HepG2 (cell line): ENCODE data around the gene ADAM15. TPM values are rescaled to one million over a fixed set of nuclear protein-coding genes. Genes with fewer than 3 reads are reported as not detected.

Experiments
- AKAP8 ChIP-seq: sonication (generic); formaldehyde crosslinking; IDR thresholded peaks from 2 replicates; pipeline ENCODE4 v1.5.1; 2020; ENCODE audit warnings: mild to moderate bottlenecking, missing genetic modification reagents
- HINFP ChIP-seq: sonication (generic); formaldehyde crosslinking; IDR thresholded peaks from 2 replicates; pipeline ENCODE4 v1.4.0; 2020; ENCODE audit warnings: low read depth, mild to moderate bottlenecking, missing genetic modification reagents
- HNF1B ChIP-seq: sonication (generic); formaldehyde crosslinking; IDR thresholded peaks from 2 replicates; pipeline ENCODE4 v1.5.1; 2020; ENCODE audit warnings: mild to moderate bottlenecking, moderate library complexity, missing genetic modification reagents
- KDM1A ChIP-seq: IDR thresholded peaks from 2 replicates; pipeline ENCODE4 v1.6.1; 2016; ENCODE audit warnings: missing compliant biosample characterization
- PAXIP1 ChIP-seq: sonication (generic); formaldehyde crosslinking; conservative IDR thresholded peaks from 2 replicates; pipeline ENCODE4 v1.4.0; 2020; ENCODE audit warnings: mild to moderate bottlenecking, missing genetic modification reagents, moderate library complexity
- RXRA ChIP-seq: sonication (generic); formaldehyde crosslinking; IDR thresholded peaks from 2 replicates; pipeline ENCODE4 v1.5.1; 2020; ENCODE audit warnings: missing genetic modification reagents
- TMF1 ChIP-seq: sonication (generic); formaldehyde crosslinking; IDR thresholded peaks from 2 replicates; pipeline ENCODE4 v1.8.1; 2022; ENCODE audit warnings: low read depth, missing genetic modification reagents
- ZBTB3 ChIP-seq: sonication (generic); formaldehyde crosslinking; IDR thresholded peaks from 2 replicates; pipeline ENCODE4 v1.4.0; 2020; ENCODE audit warnings: low read depth, mild to moderate bottlenecking, moderate library complexity, missing genetic modification reagents, borderline replicate concordance
- ZBTB33 ChIP-seq: sonication (generic); formaldehyde crosslinking; IDR thresholded peaks from 2 replicates; pipeline ENCODE4 v1.4.0; 2020; ENCODE audit warnings: missing genetic modification reagents
- ZIK1 ChIP-seq: sonication (generic); formaldehyde crosslinking; IDR thresholded peaks from 2 replicates; pipeline ENCODE4 v1.5.0; 2020; ENCODE audit warnings: mild to moderate bottlenecking, low read depth, missing genetic modification reagents, borderline replicate concordance
- ZNF18 ChIP-seq: sonication (generic); formaldehyde crosslinking; IDR thresholded peaks from 2 replicates; pipeline ENCODE4 v1.8.0; 2022; ENCODE audit warnings: mild to moderate bottlenecking, missing genetic modification reagents; ENCODE audit not compliant: insufficient replicate concordance
- ZNF558 ChIP-seq: sonication (generic); formaldehyde crosslinking; IDR thresholded peaks from 2 replicates; pipeline ENCODE4 v1.9.0; 2022; ENCODE audit warnings: mild to moderate bottlenecking, missing genetic modification reagents, borderline replicate concordance
- ZNF747 ChIP-seq: sonication (generic); formaldehyde crosslinking; IDR thresholded peaks from 2 replicates; pipeline ENCODE4 v1.8.1; 2023; ENCODE audit warnings: missing genetic modification reagents, mild to moderate bottlenecking, borderline replicate concordance
- polyA plus RNA-seq, 8 experiments: library from polyadenylated mRNA; depleted of rRNA in 3 of 8; stranded (reverse) in 7 of 8; unstranded in 1 of 8; fragments of >200 nt; fragmentation: Illumina TruSeq in 4 of 8; extraction: Trizol in 4 of 8; gene quantifications; 2 replicates each; pipeline versions ENCODE4 v1.2.1 to v1.2.3, GENCODE V29; 2011 to 2016; ENCODE audit warnings: low read depth in 4 of 8, missing spikeins in 1 of 8, mixed read lengths in 1 of 8; ENCODE audit not compliant: insufficient read depth in 1 of 8
- total RNA-seq, 5 experiments: library from RNA; depleted of rRNA; stranded (reverse); fragments of >200 nt; fragmentation: Illumina TruSeq; extraction: Trizol; gene quantifications; 2 replicates each; pipeline ENCODE4 v1.2.3, GENCODE V29; 2016; ENCODE audit warnings: low read depth in 1 of 5

The ADAM15 gene
- total and polyA plus RNA-seq, 2 of the 13 experiments (the other 11 are each of a cell fraction or from before 2014, with no cell fraction given), result 17.9 to 25.6 TPM

GRCh38 chr1:155050560-155051341 lies at the start of gene ADAM15 (continued):
- peak; percentile 91 for TF ChIP-seq ZBTB33 (CRISPR knock-in tag)
- peak; percentile 65; the same call in 1 of the 2 replicates for TF ChIP-seq ZNF747
- peak; percentile 92 for TF ChIP-seq ZNF18 (CRISPR knock-in tag)
- TF ChIP-seq PAXIP1 (CRISPR knock-in tag), result peak; percentile 42; the same call in 1 of the 2 replicates
- peak; percentile 55; the same call in 1 of the 2 replicates for TF ChIP-seq ZNF558 (CRISPR knock-in tag)
- TF ChIP-seq TMF1, result peak; percentile 26; the same call in 1 of the 2 replicates
- peak; percentile 93 for TF ChIP-seq HNF1B (CRISPR knock-in tag)
- 0 out of 2 replicates have a peak, but pooled peaks have one; percentile 32 for TF ChIP-seq KDM1A (CRISPR knock-in tag)
- TF ChIP-seq HINFP, result peak; percentile 92
- peak; percentile 79; the same call in 1 of the 2 replicates for TF ChIP-seq AKAP8 (CRISPR knock-in tag)
- TF ChIP-seq ZIK1 (CRISPR knock-in tag), result peak; percentile 89
- peak; percentile 58; the same call in 1 of the 2 replicates for TF ChIP-seq RXRA (CRISPR knock-in tag)
- TF ChIP-seq ZBTB3 (CRISPR knock-in tag), result peak; percentile 56; the same call in 1 of the 2 replicates
